NCI-H1436 treated with DMSO at 0.1 percent for 48 hours (cell line): ENCODE results near the gene USP25.

Experiments
- DNase-seq: peaks from one replicate; lab custom pipeline; 2025; lab: John Stamatoyannopoulos, UW

Gene USP25, protein sequence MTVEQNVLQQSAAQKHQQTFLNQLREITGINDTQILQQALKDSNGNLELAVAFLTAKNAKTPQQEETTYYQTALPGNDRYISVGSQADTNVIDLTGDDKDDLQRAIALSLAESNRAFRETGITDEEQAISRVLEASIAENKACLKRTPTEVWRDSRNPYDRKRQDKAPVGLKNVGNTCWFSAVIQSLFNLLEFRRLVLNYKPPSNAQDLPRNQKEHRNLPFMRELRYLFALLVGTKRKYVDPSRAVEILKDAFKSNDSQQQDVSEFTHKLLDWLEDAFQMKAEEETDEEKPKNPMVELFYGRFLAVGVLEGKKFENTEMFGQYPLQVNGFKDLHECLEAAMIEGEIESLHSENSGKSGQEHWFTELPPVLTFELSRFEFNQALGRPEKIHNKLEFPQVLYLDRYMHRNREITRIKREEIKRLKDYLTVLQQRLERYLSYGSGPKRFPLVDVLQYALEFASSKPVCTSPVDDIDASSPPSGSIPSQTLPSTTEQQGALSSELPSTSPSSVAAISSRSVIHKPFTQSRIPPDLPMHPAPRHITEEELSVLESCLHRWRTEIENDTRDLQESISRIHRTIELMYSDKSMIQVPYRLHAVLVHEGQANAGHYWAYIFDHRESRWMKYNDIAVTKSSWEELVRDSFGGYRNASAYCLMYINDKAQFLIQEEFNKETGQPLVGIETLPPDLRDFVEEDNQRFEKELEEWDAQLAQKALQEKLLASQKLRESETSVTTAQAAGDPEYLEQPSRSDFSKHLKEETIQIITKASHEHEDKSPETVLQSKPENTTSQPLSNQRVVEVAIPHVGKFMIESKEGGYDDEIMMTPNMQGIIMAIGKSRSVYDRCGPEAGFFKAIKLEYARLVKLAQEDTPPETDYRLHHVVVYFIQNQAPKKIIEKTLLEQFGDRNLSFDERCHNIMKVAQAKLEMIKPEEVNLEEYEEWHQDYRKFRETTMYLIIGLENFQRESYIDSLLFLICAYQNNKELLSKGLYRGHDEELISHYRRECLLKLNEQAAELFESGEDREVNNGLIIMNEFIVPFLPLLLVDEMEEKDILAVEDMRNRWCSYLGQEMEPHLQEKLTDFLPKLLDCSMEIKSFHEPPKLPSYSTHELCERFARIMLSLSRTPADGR

GRCh38 chr21:15729674-15730483 is at the start of gene USP25:
TSS of gene USP25 (plus strand) at chr21:15729982. CDS start at chr21:15730394, 412 bp downstream.
- DNase-seq, result no peak

DNA sequence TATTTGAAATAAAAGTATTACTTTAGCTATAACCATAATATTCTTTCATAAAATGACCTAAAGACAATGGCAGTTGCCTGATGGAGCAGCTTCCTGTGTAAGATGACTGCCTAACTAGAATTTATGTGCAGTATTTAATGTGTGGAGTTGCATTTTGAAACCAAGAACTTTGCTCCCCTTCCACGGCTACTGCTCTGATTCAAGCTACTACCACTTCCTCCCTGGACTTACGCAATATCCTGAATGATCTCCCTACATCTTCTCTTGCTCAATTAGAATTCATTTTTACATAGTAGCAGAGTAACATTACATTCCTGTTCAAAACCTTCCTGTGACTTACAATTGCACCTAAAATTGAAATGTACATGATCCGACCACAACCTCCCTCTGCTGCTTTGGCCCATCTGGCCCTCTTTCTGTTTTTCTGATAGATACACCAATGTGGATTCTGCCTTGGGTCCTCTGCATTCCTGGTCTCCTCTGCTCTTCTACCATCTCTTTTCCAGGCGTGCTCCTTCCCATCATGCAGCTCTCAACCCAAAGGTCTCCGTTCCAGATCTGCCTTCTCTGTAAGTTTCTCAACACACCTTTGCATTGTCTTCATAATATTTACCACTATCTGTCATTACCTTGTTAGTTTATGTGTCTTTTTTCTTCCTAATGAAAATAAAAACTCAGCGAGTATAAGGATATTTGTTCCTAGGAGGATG is 47.4 kb upstream of the USP25 start:
- DNase-seq, result no peak

GRCh38 chr21:15682977-15683376 is 46.8 kb upstream of the USP25 start:
- no peak for DNase-seq

- DNase-seq, result no peak
These were observed 43.3 kb upstream of the USP25 start for GRCh38 chr21:15686506-15686905.

GRCh38 chr21:15687208-15687607 is 42.6 kb upstream of the USP25 start:
- DNase-seq, result no peak

DNA sequence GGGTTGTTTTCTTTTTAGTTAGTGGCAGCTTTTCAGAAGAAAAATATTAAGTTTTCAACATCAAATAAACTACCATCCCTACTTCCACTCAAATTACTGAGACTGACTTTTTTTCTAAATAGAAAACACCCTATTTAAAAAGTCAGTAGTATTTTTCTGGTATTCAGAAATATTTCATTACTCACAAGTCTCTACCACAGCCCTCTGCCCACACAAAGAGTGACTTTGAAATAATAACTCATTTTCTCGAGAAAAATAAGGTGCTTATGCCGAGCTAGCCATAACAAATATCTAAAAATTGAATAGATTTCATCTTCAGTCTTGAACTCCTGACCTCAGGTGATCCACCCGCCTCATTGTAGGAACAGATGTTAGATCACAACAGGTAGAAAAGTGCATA is 41.8 kb upstream of the USP25 start:
- no peak for DNase-seq

DNA sequence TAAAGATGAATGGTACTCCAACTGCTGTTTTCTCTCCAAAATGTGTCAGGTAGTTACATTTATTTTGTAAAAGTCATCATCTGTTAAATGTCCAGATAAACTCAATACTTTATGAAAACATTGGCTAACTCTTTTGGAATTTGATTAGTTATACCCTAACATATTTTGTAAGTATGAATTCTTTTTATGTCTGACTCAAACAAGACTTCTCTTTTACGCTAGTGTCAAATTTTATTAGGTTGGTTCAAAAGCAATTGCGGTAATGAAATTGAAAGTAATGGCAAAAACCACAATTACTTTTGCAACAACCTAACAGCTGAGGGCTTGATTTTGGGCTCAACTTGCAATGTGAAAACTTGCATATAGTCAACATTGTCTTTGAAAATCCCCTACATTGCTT is 41.0 kb upstream of the USP25 start:
- no peak for DNase-seq

- DNase-seq, result no peak
These were observed 37.1 kb upstream of the USP25 start for GRCh38 chr21:15692711-15693110.

DNA sequence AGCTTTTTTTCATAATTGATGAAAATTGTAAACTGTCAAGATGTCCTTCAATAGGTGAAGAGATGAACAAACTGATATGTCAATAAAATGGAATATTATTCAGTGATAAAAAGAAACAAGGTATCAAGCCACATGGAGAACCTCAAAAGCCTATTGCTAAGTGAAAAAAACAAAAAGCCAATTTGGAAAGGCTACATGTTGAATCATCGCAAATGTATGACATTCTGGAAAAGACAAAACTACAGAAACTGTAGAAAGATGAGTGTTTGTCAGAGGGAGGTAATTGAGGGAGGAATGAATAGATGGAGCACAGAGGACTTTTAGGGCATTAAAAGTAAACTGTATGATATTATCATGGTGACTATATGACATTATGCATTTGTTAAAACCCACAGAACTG is 34.5 kb upstream of the USP25 start:
- DNase-seq, result no peak

DNA sequence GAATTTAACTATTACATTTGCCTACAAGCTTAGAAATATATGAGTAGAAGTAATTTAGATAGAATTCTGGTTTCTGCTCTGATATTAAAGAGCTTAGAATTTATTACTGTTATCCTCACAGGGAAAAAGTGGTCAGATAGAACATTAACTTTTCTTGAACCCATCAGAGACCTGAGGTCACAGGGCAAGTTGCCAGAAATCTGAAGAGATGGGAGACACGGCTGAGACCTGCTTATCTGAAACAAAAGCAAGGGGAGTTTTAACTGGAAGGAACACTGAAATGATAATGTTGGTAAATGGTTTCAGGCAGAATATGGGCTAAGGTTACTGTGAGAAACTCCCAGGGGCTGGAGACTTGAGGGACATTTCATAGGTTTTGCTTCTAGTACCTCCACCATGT is 28.0 kb upstream of the USP25 start:
- no peak for DNase-seq

DNA sequence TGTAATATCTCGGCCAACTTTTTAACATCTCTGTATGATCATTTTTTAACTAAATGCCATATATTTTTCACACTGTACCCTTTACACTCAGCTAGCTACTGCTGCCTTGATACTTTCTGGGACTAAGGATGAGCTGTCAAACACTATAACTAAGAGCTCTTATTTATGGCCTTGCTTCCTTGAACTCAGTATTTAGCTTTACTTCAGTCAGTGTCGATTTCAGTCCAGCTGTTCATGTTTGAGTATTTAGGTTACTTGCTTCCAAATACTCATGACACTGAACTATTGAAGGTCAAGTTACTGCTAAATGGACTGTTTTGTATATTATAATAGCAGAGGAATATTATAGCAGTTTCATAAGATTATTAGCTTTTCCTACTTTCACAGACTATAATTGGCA is 25.9 kb upstream of the USP25 start:
- DNase-seq, result no peak

DNA sequence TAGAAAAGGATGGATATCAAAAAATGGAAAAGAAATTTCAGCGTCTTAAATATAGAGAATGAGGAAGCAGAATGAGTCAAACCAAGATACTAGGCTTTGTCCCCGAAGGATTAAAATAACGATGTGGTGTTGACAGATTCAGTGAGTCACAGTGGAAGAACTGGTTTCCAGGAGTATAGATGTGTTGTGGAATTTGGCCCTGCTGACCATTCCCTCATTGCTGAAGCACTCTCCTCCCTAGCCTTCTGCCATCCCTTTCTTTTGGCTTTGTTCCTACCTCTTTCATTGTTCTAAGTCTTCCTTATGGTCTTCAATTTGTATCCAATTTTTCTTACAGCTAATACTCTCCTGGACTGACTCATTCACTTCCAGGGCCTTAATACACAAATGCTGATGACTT is 23.1 kb upstream of the USP25 start:
- no peak for DNase-seq

- DNase-seq, result no peak
These were observed 16.4 kb upstream of the USP25 start for GRCh38 chr21:15713412-15713811.

GRCh38 chr21:15718711-15719110 is 11.1 kb upstream of the USP25 start:
- no peak for DNase-seq

GRCh38 chr21:15719976-15720375 is 9.8 kb upstream of the USP25 start:
- no peak for DNase-seq

GRCh38 chr21:15722591-15723324 is 7.0 kb upstream of the USP25 start:
- no peak for DNase-seq

- no peak for DNase-seq
These were observed 3.8 kb upstream of the USP25 start for GRCh38 chr21:15725949-15726348.

DNA sequence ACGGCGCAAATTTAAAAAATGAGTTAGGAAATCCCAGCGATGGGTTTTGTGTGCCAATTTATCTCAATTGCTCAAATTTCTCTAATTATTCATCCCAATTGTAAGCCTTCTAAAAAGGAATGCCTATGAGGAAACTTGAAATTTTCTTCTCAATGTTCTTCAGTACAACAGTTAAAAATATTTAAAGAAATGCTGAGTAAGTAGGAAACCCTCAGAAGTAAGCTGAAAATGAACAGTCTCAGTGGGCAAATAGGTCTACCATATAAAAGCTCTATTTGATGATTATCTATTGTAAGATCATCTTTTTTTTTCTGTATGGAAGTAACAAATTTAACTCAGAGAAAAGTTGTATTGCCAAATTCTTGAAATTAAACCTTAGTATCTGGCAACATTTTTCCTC is 1.7 kb upstream of the USP25 start:
- no peak for DNase-seq

- no peak for DNase-seq
These were observed 472 bp upstream of the USP25 start for GRCh38 chr21:15729346-15729673.

- DNase-seq, result no peak
These were observed 881 bp downstream of the USP25 start for GRCh38 chr21:15730484-15731242.
